CD14-positive monocyte (primary cell): ENCODE results near the gene MMD2. TPM values are rescaled to one million over a fixed set of nuclear protein-coding genes. Genes with fewer than 3 reads are reported as not detected.

ENCODE experiments used
- DNase-seq, 3 donors: peaks; one replicate each; pipeline ENCODE4 v3.0.0-alpha.2; 2011 to 2022
- H2AFZ ChIP-seq: 2 replicates; pipeline ENCODE4 v1.6.0; 2012; ENCODE audit warnings: mild to moderate bottlenecking, low read depth, low read length, inconsistent platforms; ENCODE audit not compliant: insufficient read depth, poor library complexity, severe bottlenecking
- H3K27ac ChIP-seq, 2 donors: 1 replicate in 1 of 2; 2 replicates in 1 of 2; pipeline ENCODE4 v1.5.1; 2012 to 2013; ENCODE audit warnings: low read length in 2 of 2, control low read depth in 1 of 2, inconsistent platforms in 1 of 2, low read depth in 1 of 2, mild to moderate bottlenecking in 1 of 2
- H3K27me3 ChIP-seq, 2 donors: one replicate each; pipeline versions ENCODE4 v1.6.0 to v1.6.1; 2011 to 2013; ENCODE audit warnings: low read length in 2 of 2; ENCODE audit not compliant: control insufficient read depth in 2 of 2, insufficient read depth in 2 of 2
- H3K36me3 ChIP-seq, 2 donors: replicated peaks in 1 of 2; 1 replicate in 1 of 2; 2 replicates in 1 of 2; pipeline versions ENCODE4 v1.5.1 to v1.6.1; 2012 to 2013; ENCODE audit warnings: low read length in 2 of 2, control low read depth in 1 of 2, inconsistent platforms in 1 of 2, mild to moderate bottlenecking in 1 of 2; ENCODE audit not compliant: insufficient read depth in 2 of 2, control insufficient read depth in 1 of 2
- H3K4me1 ChIP-seq, 2 donors: 1 replicate in 1 of 2; 2 replicates in 1 of 2; pipeline versions ENCODE4 v1.5.1 to v1.6.1; 2012 to 2013; ENCODE audit warnings: low read length in 2 of 2, control low read depth in 1 of 2, inconsistent platforms in 1 of 2, mild to moderate bottlenecking in 1 of 2, moderate library complexity in 1 of 2; ENCODE audit not compliant: insufficient read depth in 2 of 2, control insufficient read depth in 1 of 2
- H3K4me2 ChIP-seq: replicated peaks from 2 replicates; pipeline ENCODE3; 2012; ENCODE audit warnings: low read length, moderate library complexity, mild to moderate bottlenecking; ENCODE audit not compliant: poor library complexity, severe bottlenecking; ENCODE audit errors: extremely low read depth
- H3K4me3 ChIP-seq, 3 experiments: fragments of 200-600 bp in 1 of 3; sonication (generic) in 1 of 3; replicated peaks in 1 of 3; 1 replicate in 2 of 3; 2 replicates in 1 of 3; pipeline ENCODE4 v1.5.1; 2011 to 2013; ENCODE audit warnings: low read length in 3 of 3, mild to moderate bottlenecking in 3 of 3, control low read depth in 2 of 3, low read depth in 2 of 3, inconsistent platforms in 1 of 3, moderate library complexity in 1 of 3
- H3K79me2 ChIP-seq: 2 replicates; pipeline ENCODE4 v1.6.0; 2012; ENCODE audit warnings: mild to moderate bottlenecking, control low read depth, inconsistent platforms, low read length, moderate library complexity; ENCODE audit not compliant: insufficient read depth
- H3K9ac ChIP-seq: 2 replicates; pipeline ENCODE4 v1.6.0; 2017; ENCODE audit warnings: low read length, mild to moderate bottlenecking; ENCODE audit not compliant: insufficient read depth, poor library complexity, severe bottlenecking
- H3K9me3 ChIP-seq, 2 donors: replicated peaks in 1 of 2; 1 replicate in 1 of 2; 2 replicates in 1 of 2; pipeline versions ENCODE4 v1.5.1 to v1.6.1; 2012 to 2013; ENCODE audit warnings: low read length in 2 of 2, control low read depth in 1 of 2; ENCODE audit not compliant: control insufficient read depth in 1 of 2, insufficient read depth in 1 of 2
- H4K20me1 ChIP-seq: 2 replicates; pipeline ENCODE4 v1.6.0; 2012; ENCODE audit warnings: mild to moderate bottlenecking, low read length, control low read depth, moderate library complexity; ENCODE audit not compliant: insufficient read depth
- H3K27ac Mint-ChIP-seq, 7 donors: one replicate each; pipeline ENCODE4 v1.8.0; 2020; ENCODE audit warnings: mild to moderate bottlenecking in 7 of 7, mixed read lengths in 7 of 7, moderate library complexity in 6 of 7, inconsistent platforms in 2 of 7
- H3K27me3 Mint-ChIP-seq, 3 donors: one replicate each; pipeline ENCODE4 v1.8.0; 2021 to 2022; ENCODE audit warnings: low read depth in 3 of 3, mild to moderate bottlenecking in 3 of 3, mixed read lengths in 3 of 3, moderate library complexity in 3 of 3, inconsistent platforms in 1 of 3
- H3K36me3 Mint-ChIP-seq, 2 donors: one replicate each; pipeline ENCODE4 v1.8.0; 2020; ENCODE audit warnings: mixed read lengths in 2 of 2, inconsistent platforms in 1 of 2, mild to moderate bottlenecking in 1 of 2
- H3K4me1 Mint-ChIP-seq: one replicate; pipeline ENCODE4 v1.8.0; 2020; ENCODE audit warnings: mild to moderate bottlenecking, mixed read lengths
- H3K4me3 Mint-ChIP-seq, 2 donors: one replicate each; pipeline ENCODE4 v1.8.0; 2020; ENCODE audit warnings: mild to moderate bottlenecking in 2 of 2, mixed read lengths in 2 of 2, moderate library complexity in 1 of 2
- H3K9me3 Mint-ChIP-seq, 7 donors: one replicate each; pipeline ENCODE4 v1.8.0; 2020 to 2022; ENCODE audit warnings: mixed read lengths in 7 of 7, mild to moderate bottlenecking in 6 of 7, moderate library complexity in 6 of 7, inconsistent platforms in 2 of 7
- WGBS: methylation state at CpG from one replicate; pipeline ENCODE4 v1.1.5; 2013; ENCODE audit warnings: missing lambda C conversion rate; ENCODE audit not compliant: insufficient coverage; 5-methylcytosine and 5-hydroxymethylcytosine counted together
- intact Hi-C, 2 donors: fragments of 100-400 bp; cut with micrococcal nuclease; formaldehyde crosslinking; loops; one replicate each; pipeline versions ENCODE4 v1.15.0 to v1.15.1; 2023
- polyA plus RNA-seq, 3 donors: library from polyadenylated mRNA; depleted of rRNA in 1 of 3; unstranded in 2 of 3; stranded (reverse) in 1 of 3; fragments of 300-500 nt in 2 of 3; fragments of >200 nt in 1 of 3; fragmentation: Illumina TruSeq in 2 of 3; gene quantifications; 1 replicate in 2 of 3; 2 replicates in 1 of 3; pipeline ENCODE4 v1.2.3, GENCODE V29; 2012 to 2021
- TF ChIP-seq, protein P1 (sequence below): fragments of 200-600 bp; IDR thresholded peaks from one replicate; pipeline ENCODE4 v1.8.0; 2022; ENCODE audit warnings: antibody characterized with exemption, mild to moderate bottlenecking

The MMD2 gene
- polyA plus RNA-seq, 3 donors = not detected

GRCh38 chr7:4916113-4916512 lies 42.9 kb downstream of the MMD2 start:
- Histone ChIP-seq H3K4me2 (no peak overlapping the region), H3K9me3 (peaks cover 0 to 5% of the 10 kb centered on the region in 2 donors), H3K4me3 (no peak overlapping the region), H3K79me2 (no peaks in the 10 kb centered on the region), H3K27me3 (no peaks in the 10 kb centered on the region), H3K9ac (no peak overlapping the region), H2AFZ (no peak overlapping the region), H3K27ac (no peak overlapping the region), H3K36me3 (no peaks in the 10 kb centered on the region), H4K20me1 (no peaks in the 10 kb centered on the region), H3K4me1 (no peaks in the 10 kb centered on the region)
- Mint-ChIP-seq H3K9me3 (peaks cover 2 to 14% (median 6%) of the 10 kb centered on the region in 7 donors), H3K36me3 (no peaks in the 10 kb centered on the region), H3K4me3 (no peak overlapping the region), H3K4me1 (no peaks in the 10 kb centered on the region), H3K27ac (no peak overlapping the region), H3K27me3 (peaks cover 5 to 16% (median 10%) of the 10 kb centered on the region in 3 donors)
- no peak for DNase-seq
- TF ChIP-seq, protein P1, sequence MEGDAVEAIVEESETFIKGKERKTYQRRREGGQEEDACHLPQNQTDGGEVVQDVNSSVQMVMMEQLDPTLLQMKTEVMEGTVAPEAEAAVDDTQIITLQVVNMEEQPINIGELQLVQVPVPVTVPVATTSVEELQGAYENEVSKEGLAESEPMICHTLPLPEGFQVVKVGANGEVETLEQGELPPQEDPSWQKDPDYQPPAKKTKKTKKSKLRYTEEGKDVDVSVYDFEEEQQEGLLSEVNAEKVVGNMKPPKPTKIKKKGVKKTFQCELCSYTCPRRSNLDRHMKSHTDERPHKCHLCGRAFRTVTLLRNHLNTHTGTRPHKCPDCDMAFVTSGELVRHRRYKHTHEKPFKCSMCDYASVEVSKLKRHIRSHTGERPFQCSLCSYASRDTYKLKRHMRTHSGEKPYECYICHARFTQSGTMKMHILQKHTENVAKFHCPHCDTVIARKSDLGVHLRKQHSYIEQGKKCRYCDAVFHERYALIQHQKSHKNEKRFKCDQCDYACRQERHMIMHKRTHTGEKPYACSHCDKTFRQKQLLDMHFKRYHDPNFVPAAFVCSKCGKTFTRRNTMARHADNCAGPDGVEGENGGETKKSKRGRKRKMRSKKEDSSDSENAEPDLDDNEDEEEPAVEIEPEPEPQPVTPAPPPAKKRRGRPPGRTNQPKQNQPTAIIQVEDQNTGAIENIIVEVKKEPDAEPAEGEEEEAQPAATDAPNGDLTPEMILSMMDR = no peak
- intact Hi-C loops = no loop called here
- 83% methylated on average over 4 of the region's 8 CpGs for WGBS

- no peak overlapping the region for H3K27ac ChIP-seq
- peaks cover 5 to 8% (median 7%) of the 10 kb centered on the region in 3 donors for H3K27me3 Mint-ChIP-seq
- intact Hi-C loops = no loop called here
- H3K36me3 Mint-ChIP-seq = no peaks in the 10 kb centered on the region
- DNase-seq = no peak
- H3K4me2 ChIP-seq = no peak overlapping the region
- H2AFZ ChIP-seq = no peak overlapping the region
- H3K9ac ChIP-seq = no peak overlapping the region
- H3K79me2 ChIP-seq = no peaks in the 10 kb centered on the region
- H3K9me3 Mint-ChIP-seq = peaks cover 0 to 10% (median 0%) of the 10 kb centered on the region in 7 donors
- H3K27ac Mint-ChIP-seq = no peak overlapping the region
- no peaks in the 10 kb centered on the region for H4K20me1 ChIP-seq
- H3K4me1 Mint-ChIP-seq = no peaks in the 10 kb centered on the region
- no peaks in the 10 kb centered on the region for H3K4me1 ChIP-seq
- no peaks in the 10 kb centered on the region for H3K27me3 ChIP-seq
- no peak overlapping the region for H3K4me3 ChIP-seq
- H3K4me3 Mint-ChIP-seq = no peak overlapping the region
- WGBS = 86% methylated on average over 11 of the region's 20 CpGs
- TF ChIP-seq, protein P1 = no peak
- H3K36me3 ChIP-seq = no peaks in the 10 kb centered on the region
- H3K9me3 ChIP-seq = peaks cover 0 to 8% of the 10 kb centered on the region in 2 donors
Measured at GRCh38 chr7:4911111-4911828, 47.7 kb downstream of the MMD2 start.
